Endothelial cell of umbilical vein (primary cell): ENCODE data around the gene CCNJL. TPM values are rescaled to one million over a fixed set of nuclear protein-coding genes. Genes with fewer than 3 reads are reported as not detected.

Experiments
- BruUV-seq: library from RNA; stranded (reverse); fragments of 400-500 nt; replicated peaks from 2 replicates; lab custom pipeline; 2021; lab: Mats Ljungman, UMichigan
- CTCF ChIA-PET: fragments of 300-600, 350-600 bp; sonication (Branson Sonifier 250); formaldehyde crosslinking; loops from one replicate; lab custom pipeline; 2021; ENCODE audit warnings: antibody characterized with exemption, inconsistent platforms; lab: Charles Lee
- POLR2A ChIA-PET: fragments of 300-600, 350-600 bp; sonication (Branson Sonifier 250); formaldehyde crosslinking; loops from one replicate; lab custom pipeline; 2021; ENCODE audit warnings: antibody characterized with exemption, inconsistent platforms; lab: Charles Lee
- DNase-seq: peaks from one replicate; pipeline ENCODE4 v3.0.0-alpha.2; 2011; ENCODE audit warnings: low read depth, low spot score
- FAIRE-seq: peaks from 2 replicates; lab custom pipeline; 2011; peaks lifted over from hg19 to GRCh38; lab: Jason Lieb, UNC
- H2AFZ ChIP-seq: 2 replicates; pipeline ENCODE4 v1.6.0; 2012; ENCODE audit warnings: low read depth, low read length, control low read depth, inconsistent platforms
- H3K27ac ChIP-seq: 2 replicates; pipeline ENCODE4 v1.5.1; 2011; ENCODE audit warnings: low read depth, mild to moderate bottlenecking, control low read depth, low read length, moderate library complexity; ENCODE audit not compliant: insufficient read depth
- H3K27me3 ChIP-seq, 2 experiments: 2 replicates each; pipeline versions ENCODE4 v1.6.0 to v1.6.1; 2011; ENCODE audit warnings: low read length in 2 of 2, mixed read lengths in 1 of 2; ENCODE audit not compliant: control insufficient read depth in 2 of 2, insufficient read depth in 2 of 2
- H3K36me3 ChIP-seq, 2 experiments: 2 replicates in 1 of 2; 3 replicates in 1 of 2; pipeline ENCODE4 v1.5.1; 2011; ENCODE audit warnings: low read length in 2 of 2, mild to moderate bottlenecking in 1 of 2, moderate library complexity in 1 of 2; ENCODE audit not compliant: control insufficient read depth in 2 of 2, insufficient read depth in 2 of 2; ENCODE audit errors: extremely low read depth in 1 of 2
- H3K4me1 ChIP-seq: 3 replicates; pipeline ENCODE4 v1.5.1; 2011; ENCODE audit warnings: mild to moderate bottlenecking, low read length; ENCODE audit not compliant: control insufficient read depth, insufficient read depth; ENCODE audit errors: extremely low read depth
- H3K4me2 ChIP-seq: 2 replicates; pipeline ENCODE4 v1.6.1; 2011; ENCODE audit warnings: low read length, control low read depth, mixed read lengths; ENCODE audit not compliant: insufficient read depth
- H3K4me3 ChIP-seq, 3 experiments: fragments of 200-600 bp in 1 of 3; sonication (generic), shearing (Covaris generic) in 1 of 3; replicated peaks in 1 of 3; 2 replicates each; pipeline ENCODE4 v1.5.1; 2011 to 2016; ENCODE audit warnings: control low read depth in 3 of 3, low read length in 3 of 3, mild to moderate bottlenecking in 2 of 3, inconsistent platforms in 1 of 3, low read depth in 1 of 3, moderate library complexity in 1 of 3; ENCODE audit not compliant: insufficient read depth in 1 of 3
- H3K79me2 ChIP-seq: 2 replicates; pipeline ENCODE4 v1.6.0; 2012; ENCODE audit warnings: low read length, inconsistent platforms; ENCODE audit not compliant: control insufficient read depth, insufficient read depth
- H3K9ac ChIP-seq: replicated peaks from 2 replicates; pipeline ENCODE3; 2011; ENCODE audit warnings: low read length, control low read depth; ENCODE audit not compliant: insufficient read depth; ENCODE audit errors: extremely low read depth
- H3K9me1 ChIP-seq: replicated peaks from 3 replicates; pipeline ENCODE4 v1.6.0; 2011; ENCODE audit warnings: mild to moderate bottlenecking, low read length; ENCODE audit not compliant: control insufficient read depth, insufficient read depth; ENCODE audit errors: extremely low read depth
- H3K9me3 ChIP-seq: replicated peaks from 2 replicates; pipeline ENCODE4 v1.5.1; 2012; ENCODE audit warnings: low read length, inconsistent platforms; ENCODE audit not compliant: control insufficient read depth, insufficient read depth
- H4K20me1 ChIP-seq: replicated peaks from 2 replicates; pipeline ENCODE3; 2011; ENCODE audit warnings: mild to moderate bottlenecking, low read length; ENCODE audit not compliant: control insufficient read depth, insufficient read depth; ENCODE audit errors: extremely low read depth
- CTCF ChIP-seq, 2 donors: IDR thresholded peaks; 1 replicate in 1 of 2; 2 replicates in 1 of 2; pipeline ENCODE4 v1.5.1; 2011; ENCODE audit warnings: low read length in 2 of 2, mild to moderate bottlenecking in 2 of 2, moderate library complexity in 2 of 2, control low read depth in 1 of 2, inconsistent platforms in 1 of 2, low read depth in 1 of 2; ENCODE audit not compliant: insufficient read depth in 1 of 2; ENCODE audit errors: extremely low read depth in 1 of 2
- EZH2 ChIP-seq: IDR thresholded peaks from 2 replicates; pipeline ENCODE4 v1.6.1; 2012; ENCODE audit warnings: borderline replicate concordance, low read depth, mild to moderate bottlenecking, moderate library complexity, low read length, inconsistent platforms; ENCODE audit not compliant: severe bottlenecking
- FOS ChIP-seq: IDR thresholded peaks from 2 replicates; pipeline ENCODE4 v1.6.1; 2011; ENCODE audit warnings: mild to moderate bottlenecking, low read length, moderate library complexity, borderline replicate concordance; ENCODE audit not compliant: insufficient read depth
- GATA2 ChIP-seq: IDR thresholded peaks from 2 replicates; pipeline ENCODE4 v1.7.0; 2011; ENCODE audit warnings: low read depth, mild to moderate bottlenecking, moderate library complexity, mixed read lengths, low read length; ENCODE audit not compliant: insufficient read length, insufficient read depth
- JUN ChIP-seq: IDR thresholded peaks from 2 replicates; pipeline ENCODE4 v1.6.1; 2011; ENCODE audit warnings: borderline replicate concordance, low read depth; ENCODE audit not compliant: insufficient read length, insufficient read depth
- MAX ChIP-seq: IDR thresholded peaks from 2 replicates; pipeline ENCODE4 v1.6.1; 2011; ENCODE audit not compliant: insufficient read depth, insufficient read length
- MYC ChIP-seq: IDR thresholded peaks from one replicate; pipeline ENCODE4 v1.6.1; 2011; ENCODE audit warnings: mild to moderate bottlenecking, low read depth, low read length
- POLR2A ChIP-seq: IDR thresholded peaks from 2 replicates; pipeline ENCODE4 v1.6.1; 2012; ENCODE audit warnings: low read depth, mild to moderate bottlenecking, control low read depth, low read length
- POLR2AphosphoS5 ChIP-seq: IDR thresholded peaks from 2 replicates; pipeline ENCODE4 v1.6.1; 2012; ENCODE audit warnings: low read depth, mild to moderate bottlenecking, control low read depth, low read length, moderate library complexity; ENCODE audit not compliant: insufficient read depth
- dilution Hi-C: fragments of 300-500 bp; cut with MboI; formaldehyde crosslinking; loops from one replicate; pipeline ENCODE4 v1.15.0; 2019; ENCODE audit warnings: low sequenced_read_pairs; ENCODE audit not compliant: extremely low pct_ligation_motif_present
- intact Hi-C: fragments of 100-400 bp; cut with micrococcal nuclease; formaldehyde crosslinking; loops from one replicate; pipeline ENCODE4 v1.10.0; 2022
- polyA plus RNA-seq, 4 experiments: library from polyadenylated mRNA; depleted of rRNA in 3 of 4; stranded (reverse) in 3 of 4; unstranded in 1 of 4; fragments of >200 nt; gene quantifications; 2 replicates each; pipeline versions ENCODE4 v1.2.1 to v1.2.3, GENCODE V29; 2011 to 2012; ENCODE audit warnings: missing spikeins in 1 of 4
- total RNA-seq: library from RNA; stranded (reverse); gene quantifications from 2 replicates; pipeline ENCODE4 v1.2.3, GENCODE V29; 2021

Gene CCNJL
- total and polyA plus RNA-seq, 2 donors (not counting 3 experiments of a cell fraction or from before 2014, with no cell fraction given), result 20.0 to 21.3 TPM

- TF ChIP-seq MYC, result no peak
- TF ChIP-seq CTCF (IDR thresholded peaks at IDR 0.05; ENCODE audit: extremely low read depth in 1 of 2, insufficient read depth in 1 of 2, low read depth in 1 of 2, low read length in 2 of 2), result no peak
- TF ChIP-seq FOS, result no peak
- TF ChIP-seq GATA2, result peak; percentile 22
- no peak for TF ChIP-seq POLR2A
- TF ChIP-seq MAX, result peak; percentile 50
- no peak for TF ChIP-seq JUN
- no peak for TF ChIP-seq EZH2
- no peak for TF ChIP-seq POLR2AphosphoS5
- Histone ChIP-seq H4K20me1 (no peaks in the 10 kb centered on the region), H2AFZ (no peak overlapping the region), H3K9me1 (no peaks in the 10 kb centered on the region), H3K4me3 (no peak overlapping the region), H3K4me1 (peaks cover 30% of the 10 kb centered on the region), H3K27ac (peak overlapping the region; percentile 39), H3K79me2 (no peaks in the 10 kb centered on the region), H3K4me2 (no peak overlapping the region), H3K9ac (peak overlapping the region; percentile 33), H3K9me3 (no peaks in the 10 kb centered on the region), H3K36me3 (peaks cover 0 to 5% of the 10 kb centered on the region in 2 experiments), H3K27me3 (no peaks in the 10 kb centered on the region)
- POLR2A ChIA-PET, result no interaction called here
- FAIRE-seq, result no peak
- no TSS peak for BruUV-seq
- peak; percentile 78 for DNase-seq
- intact Hi-C loops (loop anchor here (2.0 to 5.0 kb wide), 2 partner anchors 65 to 82 kb away; no protein-coding TSS in a partner anchor), dilution Hi-C loops (no loop called here)
- CTCF ChIA-PET, result interaction anchor here (0.8 to 1.7 kb wide), 6 partner anchors 16 to 241 kb away, joined by 3 to 5 read pairs (median 4); no protein-coding TSS in a partner anchor
Measured at GRCh38 chr5:160262151-160263074, 50.0 kb downstream of the CCNJL start.
